ENCODE data around the gene SYCP2L.

GRCh38 chr6:10947966-10948365 lies 61.1 kb downstream of the SYCP2L start:
- TF ChIP-seq, protein P1, sequence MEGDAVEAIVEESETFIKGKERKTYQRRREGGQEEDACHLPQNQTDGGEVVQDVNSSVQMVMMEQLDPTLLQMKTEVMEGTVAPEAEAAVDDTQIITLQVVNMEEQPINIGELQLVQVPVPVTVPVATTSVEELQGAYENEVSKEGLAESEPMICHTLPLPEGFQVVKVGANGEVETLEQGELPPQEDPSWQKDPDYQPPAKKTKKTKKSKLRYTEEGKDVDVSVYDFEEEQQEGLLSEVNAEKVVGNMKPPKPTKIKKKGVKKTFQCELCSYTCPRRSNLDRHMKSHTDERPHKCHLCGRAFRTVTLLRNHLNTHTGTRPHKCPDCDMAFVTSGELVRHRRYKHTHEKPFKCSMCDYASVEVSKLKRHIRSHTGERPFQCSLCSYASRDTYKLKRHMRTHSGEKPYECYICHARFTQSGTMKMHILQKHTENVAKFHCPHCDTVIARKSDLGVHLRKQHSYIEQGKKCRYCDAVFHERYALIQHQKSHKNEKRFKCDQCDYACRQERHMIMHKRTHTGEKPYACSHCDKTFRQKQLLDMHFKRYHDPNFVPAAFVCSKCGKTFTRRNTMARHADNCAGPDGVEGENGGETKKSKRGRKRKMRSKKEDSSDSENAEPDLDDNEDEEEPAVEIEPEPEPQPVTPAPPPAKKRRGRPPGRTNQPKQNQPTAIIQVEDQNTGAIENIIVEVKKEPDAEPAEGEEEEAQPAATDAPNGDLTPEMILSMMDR (conservative IDR thresholded peaks at IDR 0.05; ENCODE audit: low read depth in 2 of 2): no peak
- TF ChIP-seq EZH2phosphoT487 (IDR thresholded peaks at IDR 0.05; ENCODE audit: unreplicated experiment) (no peak), POLR2AphosphoS5 (IDR thresholded peaks at IDR 0.05; ENCODE audit: low read depth) (no peak), ETS1 (IDR thresholded peaks at IDR 0.05) (no peak), CREB1 (CRISPR knock-in tag; IDR thresholded peaks at IDR 0.05; ENCODE audit: low read depth) (no peak), EZH2 (IDR thresholded peaks at IDR 0.05; ENCODE audit: low read depth, unreplicated experiment) (no peak), JUNB (IDR thresholded peaks at IDR 0.05; ENCODE audit: unreplicated experiment) (no peak), ZNF331 (CRISPR knock-in tag; IDR thresholded peaks at IDR 0.05; ENCODE audit: low read depth) (no peak), NANOG (IDR thresholded peaks at IDR 0.05; ENCODE audit: borderline replicate concordance) (no peak), ZNF114 (CRISPR knock-in tag; IDR thresholded peaks at IDR 0.05) (no peak)
- TF ChIP-seq, protein P2, sequence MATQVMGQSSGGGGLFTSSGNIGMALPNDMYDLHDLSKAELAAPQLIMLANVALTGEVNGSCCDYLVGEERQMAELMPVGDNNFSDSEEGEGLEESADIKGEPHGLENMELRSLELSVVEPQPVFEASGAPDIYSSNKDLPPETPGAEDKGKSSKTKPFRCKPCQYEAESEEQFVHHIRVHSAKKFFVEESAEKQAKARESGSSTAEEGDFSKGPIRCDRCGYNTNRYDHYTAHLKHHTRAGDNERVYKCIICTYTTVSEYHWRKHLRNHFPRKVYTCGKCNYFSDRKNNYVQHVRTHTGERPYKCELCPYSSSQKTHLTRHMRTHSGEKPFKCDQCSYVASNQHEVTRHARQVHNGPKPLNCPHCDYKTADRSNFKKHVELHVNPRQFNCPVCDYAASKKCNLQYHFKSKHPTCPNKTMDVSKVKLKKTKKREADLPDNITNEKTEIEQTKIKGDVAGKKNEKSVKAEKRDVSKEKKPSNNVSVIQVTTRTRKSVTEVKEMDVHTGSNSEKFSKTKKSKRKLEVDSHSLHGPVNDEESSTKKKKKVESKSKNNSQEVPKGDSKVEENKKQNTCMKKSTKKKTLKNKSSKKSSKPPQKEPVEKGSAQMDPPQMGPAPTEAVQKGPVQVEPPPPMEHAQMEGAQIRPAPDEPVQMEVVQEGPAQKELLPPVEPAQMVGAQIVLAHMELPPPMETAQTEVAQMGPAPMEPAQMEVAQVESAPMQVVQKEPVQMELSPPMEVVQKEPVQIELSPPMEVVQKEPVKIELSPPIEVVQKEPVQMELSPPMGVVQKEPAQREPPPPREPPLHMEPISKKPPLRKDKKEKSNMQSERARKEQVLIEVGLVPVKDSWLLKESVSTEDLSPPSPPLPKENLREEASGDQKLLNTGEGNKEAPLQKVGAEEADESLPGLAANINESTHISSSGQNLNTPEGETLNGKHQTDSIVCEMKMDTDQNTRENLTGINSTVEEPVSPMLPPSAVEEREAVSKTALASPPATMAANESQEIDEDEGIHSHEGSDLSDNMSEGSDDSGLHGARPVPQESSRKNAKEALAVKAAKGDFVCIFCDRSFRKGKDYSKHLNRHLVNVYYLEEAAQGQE (IDR thresholded peaks at IDR 0.05; ENCODE audit: unreplicated experiment): no peak
